GM11168 (cell line): ENCODE data around the gene RCSD1.
"Not testable (repeated sequence)": the region's sequence is repeated elsewhere in the genome, so short reads cannot be mapped to it uniquely, and the experiment has no call there.

Experiments used
- in situ Hi-C: fragments of 300-500 bp; cut with MboI; formaldehyde crosslinking; loops from one replicate; pipeline ENCODE4 v1.12.0; 2022; ENCODE audit warnings: low sequenced_read_pairs; ENCODE audit not compliant: unreplicated experiment

The RCSD1 gene

DNA sequence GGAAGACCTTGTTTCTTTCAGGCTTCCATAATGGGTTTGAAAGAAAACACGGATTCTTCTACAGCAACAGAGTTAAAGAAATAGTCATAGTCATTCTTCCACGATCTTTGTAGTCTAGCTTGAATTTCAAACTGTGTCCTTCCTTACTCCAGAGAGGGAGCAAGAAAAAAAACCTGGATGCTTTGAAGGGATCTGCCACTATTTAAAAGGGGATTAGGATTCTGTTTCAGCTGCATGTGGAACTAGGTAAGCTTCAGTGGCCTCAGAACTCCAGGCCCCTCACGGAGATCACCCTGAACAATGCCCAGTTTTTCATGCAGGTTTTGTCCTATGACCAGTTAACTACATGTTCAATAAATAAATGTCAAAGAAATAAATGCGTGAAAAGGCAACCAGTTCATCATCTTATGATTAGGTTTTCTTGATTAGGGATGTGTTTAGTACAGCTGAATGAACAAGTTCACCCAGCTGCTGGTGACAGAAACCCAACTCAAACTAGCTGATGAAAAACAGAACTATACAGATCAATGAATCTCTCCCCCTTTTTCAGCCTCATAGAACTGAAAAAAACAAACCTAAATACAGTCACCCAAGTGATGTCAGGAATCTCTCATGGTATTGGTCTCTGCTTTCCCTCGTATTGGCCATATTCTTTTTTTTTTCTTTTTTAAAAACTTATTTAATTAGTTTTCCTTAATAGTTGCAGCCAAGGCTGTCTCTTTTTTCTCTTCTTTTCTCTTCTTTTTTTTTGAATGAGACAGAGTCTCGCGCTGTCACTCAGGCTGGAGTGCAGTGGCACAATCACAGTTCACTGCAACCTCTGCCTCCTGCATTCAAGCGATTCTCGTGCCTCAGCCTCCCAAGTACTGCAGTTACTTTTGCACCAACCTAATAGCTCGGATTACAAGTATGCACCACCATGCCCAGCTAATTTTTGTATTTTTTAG is 77.2 kb downstream of the RCSD1 start:
- in situ Hi-C loops, result no loop called here

DNA sequence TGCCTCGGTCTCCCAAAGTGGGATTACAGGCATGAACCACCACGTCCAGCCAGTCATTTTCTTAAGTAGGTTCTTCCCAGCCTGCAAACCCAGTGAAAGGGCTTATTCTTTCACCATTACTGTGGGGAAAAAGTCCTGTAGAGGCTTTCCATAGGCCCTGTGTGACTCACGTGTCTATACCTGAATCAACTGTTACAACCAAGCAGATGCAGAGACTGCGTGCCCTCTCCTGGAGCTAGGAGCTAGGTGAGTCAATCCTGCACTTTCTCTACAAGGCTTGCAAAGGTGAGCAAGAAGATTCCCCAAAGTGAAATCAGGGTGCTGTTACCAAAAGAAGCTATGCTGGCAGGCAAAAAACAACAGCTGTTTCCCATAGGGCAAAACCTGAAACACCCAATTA is 77.9 kb downstream of the RCSD1 start:
- in situ Hi-C loops, result no loop called here

DNA sequence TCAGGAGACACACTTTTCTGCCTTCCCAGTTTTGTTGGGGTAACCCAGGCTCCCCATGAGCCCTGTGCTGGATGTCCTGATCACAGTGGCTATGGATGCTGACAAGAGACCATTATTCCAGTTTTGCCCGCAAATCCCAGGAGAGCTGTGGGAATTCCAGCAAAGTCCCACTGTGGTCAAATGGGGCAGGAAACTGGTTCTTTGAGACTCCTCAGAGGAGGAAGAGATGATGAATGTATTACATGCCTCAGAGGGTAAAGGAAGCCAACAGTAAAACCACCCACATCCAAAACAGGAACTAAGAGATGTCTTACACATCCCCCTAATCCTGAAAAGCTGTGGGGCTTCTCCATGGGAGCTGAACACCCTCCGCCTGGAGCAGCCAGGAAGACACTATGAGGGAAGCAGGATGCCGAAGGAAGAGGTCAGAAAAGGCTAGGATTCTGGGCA is 78.9 kb downstream of the RCSD1 start:
- in situ Hi-C loops, result no loop called here

DNA sequence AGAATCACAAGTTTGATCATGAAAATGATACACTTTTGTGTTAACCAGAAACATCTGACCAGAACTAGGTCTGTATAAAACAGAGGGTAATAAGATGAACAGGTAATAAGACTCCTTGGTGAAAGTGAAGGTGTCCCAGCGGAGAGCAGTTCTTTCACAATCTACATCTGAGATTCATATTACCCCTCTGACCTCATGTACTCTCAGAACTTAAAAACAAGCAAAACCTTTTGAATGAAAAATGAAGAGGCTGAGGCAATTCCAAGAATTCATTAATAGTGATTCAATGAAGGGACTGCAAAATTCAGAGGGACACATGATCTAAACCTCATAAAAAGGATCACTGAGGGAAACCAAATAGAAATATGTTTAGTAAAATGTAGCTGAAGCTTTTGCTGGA is 80.8 kb downstream of the RCSD1 start:
- in situ Hi-C loops, result no loop called here

DNA sequence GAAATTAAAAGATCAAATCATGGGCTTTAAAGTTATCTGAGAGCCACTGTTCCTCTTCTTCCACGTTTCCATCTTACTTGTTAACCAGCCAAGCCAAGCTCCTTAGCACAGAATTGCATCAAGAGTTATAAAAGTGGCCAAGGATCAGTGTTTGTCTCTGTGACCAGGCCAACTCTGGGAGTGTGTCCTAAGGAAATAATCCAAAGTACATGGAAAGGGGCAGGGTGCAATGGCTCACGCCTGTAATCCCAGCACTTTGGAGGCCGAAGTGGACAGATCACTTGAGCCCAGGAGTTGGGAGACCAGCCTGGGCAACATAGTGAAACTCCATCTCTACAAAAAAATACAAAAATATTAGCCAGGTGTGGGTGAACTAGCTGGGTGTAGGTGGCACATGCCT is 81.8 kb downstream of the RCSD1 start:
- in situ Hi-C loops, result no loop called here

DNA sequence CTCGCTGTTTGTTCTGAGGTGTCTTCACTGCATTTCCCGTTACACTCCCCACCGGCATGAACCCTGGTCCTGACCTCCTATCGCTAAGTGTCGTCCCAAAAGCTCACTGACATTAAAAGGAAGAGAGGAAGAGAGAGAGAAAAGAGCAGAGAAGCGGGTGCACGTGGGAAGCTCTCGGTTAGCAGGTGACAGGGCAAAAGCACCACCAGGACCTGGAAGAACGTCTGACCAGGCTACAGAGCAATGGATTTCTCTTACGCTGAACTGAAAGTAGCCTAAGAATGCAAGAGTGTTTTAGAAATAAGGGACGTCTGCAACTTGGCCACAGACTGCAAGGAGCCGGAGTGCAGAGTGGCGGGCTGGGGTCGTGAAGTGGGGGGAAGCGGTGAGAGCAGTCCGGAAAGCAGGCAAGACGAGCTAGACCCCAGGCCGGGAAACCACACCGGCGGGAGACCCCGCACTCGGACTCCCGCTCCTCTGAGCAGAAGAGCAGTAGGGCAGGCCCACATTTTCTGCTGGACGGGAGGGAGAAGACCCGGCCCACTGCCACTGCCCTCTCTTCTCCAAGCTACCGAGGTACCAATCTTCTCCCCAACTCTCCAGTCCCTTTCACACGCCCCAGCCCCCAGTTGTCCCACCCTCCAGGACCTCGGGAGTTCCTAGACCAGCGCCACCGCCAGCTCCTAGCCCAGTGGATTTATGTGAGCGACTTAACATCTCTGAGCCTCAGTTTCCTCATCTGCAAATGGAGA is 83.5 kb downstream of the RCSD1 start:
- in situ Hi-C loops, result no loop called here

DNA sequence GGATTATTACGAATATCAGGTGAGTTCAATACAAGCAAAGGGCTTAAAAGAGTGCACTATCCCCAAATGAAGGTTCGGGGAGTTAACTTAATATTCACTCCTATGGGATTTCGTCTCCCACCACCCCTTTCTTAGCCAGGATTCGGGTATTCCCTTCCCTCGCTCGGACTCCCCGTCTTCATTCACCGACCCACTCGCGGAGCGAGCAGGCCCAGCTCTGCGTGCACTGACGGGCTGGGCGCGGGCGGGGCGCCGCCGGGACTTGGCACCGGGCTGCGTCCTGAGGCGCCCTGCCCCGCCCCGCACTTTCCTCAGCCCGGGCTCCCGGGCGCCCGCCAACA is 84.0 kb downstream of the RCSD1 start:
- in situ Hi-C loops, result no loop called here

DNA sequence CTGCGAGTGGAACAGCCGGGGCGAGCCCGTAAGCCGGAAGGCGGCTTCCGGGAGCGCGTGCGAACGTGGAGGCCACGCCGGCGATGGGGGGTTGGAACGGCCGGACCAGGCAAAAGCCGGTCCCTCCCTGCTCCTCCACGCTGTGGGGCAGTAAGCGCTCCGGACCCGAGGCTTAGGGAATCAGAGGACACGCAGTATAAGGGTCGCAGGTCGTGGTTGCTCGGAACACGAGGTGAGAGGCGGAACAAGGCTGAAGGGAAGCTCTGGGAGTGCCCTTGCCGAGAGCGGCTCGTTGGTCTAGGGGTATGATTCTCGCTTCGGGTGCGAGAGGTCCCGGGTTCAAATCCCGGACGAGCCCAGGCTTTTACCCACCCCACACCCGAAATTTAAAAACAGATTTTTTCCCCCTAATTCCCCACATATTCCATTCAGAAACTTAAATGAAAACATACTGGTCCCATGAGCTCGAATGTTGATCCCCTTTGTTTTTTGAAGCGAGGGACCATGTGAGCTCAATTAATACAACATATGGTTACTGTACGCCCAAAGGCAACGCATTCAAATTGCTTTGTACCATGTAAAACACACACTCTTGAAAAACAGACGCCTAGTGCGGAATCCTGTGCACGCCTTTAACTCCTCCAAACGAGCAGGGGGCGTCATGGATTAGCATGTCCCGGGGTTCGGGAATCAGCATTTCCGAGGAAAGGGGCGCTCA is 84.6 kb downstream of the RCSD1 start:
- in situ Hi-C loops, result no loop called here

DNA sequence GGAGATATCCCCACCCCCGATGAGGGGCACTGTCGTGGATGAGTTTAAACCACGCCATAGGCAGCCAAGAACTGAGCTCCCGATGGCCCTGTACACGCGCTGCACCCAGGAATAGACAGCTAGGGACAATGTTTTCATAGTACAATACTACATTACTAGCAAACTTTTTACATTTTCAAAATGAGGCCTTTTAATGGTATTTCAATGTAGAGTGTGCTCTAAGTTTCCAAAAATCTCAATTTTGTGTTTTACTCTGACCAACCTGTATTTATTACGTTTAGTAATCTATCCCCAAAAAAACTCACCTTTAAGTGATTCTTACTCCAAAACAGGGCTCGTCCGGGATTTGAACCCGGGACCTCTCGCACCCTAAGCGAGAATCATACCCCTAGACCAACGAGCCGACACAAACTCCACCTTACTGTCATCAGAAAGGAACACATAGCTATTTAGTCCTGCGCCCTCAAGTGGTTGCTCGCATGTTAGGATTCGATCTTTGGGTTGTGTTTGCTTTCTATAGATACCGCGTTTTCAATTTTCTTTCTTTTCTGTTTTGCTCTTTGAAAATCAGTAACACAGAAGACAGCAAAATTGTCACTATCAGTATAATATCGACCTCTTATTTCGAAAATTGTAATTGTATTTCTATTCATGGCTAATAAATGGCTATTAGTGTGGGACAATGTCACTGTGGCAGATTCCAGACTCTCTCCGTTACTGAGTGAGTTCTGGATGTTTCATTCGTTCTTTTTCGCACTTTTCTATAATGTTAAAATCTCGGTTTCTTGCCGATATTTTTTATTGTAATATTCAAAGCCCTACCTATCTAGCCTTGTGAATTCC is 85.3 kb downstream of the RCSD1 start:
- in situ Hi-C loops, result no loop called here

DNA sequence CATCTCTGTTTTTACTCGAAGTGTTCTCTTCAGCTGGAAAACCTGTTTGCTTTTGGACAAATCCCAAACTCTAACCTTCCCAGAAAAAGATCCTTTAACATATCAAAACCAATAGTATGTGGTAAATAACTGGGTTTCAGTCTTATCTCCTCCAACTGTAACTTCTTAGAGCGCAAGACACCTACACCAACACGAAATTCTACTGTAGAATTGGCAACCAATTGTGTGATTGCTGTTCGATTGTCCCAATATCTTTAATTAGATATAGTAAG is 85.9 kb downstream of the RCSD1 start:
- in situ Hi-C loops, result no loop called here

DNA sequence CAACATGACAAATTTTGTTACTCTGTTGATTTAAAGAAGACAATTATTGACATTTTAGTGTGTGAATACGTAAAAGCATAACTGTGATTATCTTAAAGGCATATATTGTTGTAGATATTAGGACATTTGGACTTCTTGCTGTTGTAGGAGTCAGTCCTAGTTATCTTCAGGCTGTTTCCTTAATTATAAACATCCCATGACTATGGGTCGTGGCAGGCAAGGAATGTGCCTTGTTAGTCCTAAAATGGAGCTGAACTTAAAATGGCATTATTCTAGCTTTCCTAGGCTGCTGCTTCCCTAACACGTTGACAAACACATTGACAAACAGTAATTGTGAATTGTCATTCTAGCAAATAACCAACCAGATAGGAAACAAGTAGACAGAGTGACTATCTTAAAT is 87.3 kb downstream of the RCSD1 start:
- in situ Hi-C loops, result no loop called here

DNA sequence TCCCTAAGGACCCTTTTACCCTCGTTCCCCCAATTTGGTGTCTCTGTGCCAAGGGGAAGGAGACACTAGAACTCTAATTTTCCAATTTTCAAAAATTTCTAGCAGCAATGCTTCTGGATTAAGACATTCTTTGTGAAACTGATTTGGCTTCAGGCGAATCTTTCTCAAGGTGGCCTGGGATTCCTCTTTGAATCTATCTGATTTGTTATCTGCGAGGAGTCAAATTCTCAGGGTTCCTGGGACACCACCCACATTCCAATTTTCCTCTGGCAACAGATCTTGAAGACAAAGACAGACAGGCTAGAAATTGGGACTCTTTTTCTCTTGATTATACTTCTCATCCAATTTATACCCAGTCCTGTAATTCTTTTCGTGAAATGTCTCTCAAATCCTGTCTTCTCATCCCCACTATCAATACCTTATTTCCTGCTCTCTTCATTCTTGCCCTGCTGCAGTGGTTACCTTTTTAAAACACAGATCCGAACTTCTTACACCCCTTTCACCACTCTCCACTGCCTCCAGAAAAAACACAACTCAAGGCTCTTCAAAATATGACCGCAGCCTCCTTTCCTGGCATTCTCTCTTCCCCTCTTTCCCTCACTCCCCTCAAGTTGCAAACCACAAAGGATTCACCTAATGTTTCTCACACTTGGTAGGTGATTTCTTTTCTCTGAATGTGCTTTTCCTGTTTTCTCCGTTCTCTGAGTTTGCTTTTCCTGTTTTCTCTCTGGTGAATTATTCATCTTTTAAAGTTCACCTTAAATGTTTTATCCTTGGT is 89.1 kb downstream of the RCSD1 start:
- in situ Hi-C loops, result no loop called here

DNA sequence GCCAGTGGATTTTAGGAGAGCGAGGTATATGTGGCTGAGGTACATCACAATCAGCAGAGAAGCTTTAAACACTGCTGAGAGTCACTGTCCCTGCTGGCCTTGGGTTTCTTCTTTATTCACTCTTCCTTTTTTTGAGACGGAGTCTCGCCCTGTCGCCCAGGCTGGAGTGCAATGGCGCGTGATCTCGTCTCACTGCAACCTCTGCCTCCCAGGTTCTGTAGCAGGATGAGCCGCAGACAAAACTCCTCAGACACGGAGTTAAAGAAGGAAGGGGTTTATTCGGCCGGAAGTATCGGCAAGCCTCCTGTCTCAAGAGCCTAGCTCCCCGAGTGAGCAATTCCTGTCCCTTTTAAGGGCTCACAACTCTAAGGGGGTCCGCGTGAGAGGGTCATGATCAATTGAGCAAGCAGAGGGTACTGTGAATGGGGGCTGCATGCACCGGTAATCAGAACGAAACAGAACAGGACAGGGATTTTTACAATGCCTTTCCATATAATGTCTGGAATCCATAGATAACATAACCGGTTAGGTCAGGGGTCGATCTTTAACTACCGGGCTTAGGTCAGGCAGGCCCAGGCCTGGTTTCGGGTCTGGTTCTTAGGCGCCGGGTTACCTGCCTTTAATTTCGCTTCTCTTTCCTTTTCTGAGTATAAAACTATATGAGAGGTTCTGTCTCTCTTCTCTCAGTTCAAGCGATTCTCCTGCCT is 89.8 kb downstream of the RCSD1 start:
- in situ Hi-C loops, result not testable (repeated sequence)

DNA sequence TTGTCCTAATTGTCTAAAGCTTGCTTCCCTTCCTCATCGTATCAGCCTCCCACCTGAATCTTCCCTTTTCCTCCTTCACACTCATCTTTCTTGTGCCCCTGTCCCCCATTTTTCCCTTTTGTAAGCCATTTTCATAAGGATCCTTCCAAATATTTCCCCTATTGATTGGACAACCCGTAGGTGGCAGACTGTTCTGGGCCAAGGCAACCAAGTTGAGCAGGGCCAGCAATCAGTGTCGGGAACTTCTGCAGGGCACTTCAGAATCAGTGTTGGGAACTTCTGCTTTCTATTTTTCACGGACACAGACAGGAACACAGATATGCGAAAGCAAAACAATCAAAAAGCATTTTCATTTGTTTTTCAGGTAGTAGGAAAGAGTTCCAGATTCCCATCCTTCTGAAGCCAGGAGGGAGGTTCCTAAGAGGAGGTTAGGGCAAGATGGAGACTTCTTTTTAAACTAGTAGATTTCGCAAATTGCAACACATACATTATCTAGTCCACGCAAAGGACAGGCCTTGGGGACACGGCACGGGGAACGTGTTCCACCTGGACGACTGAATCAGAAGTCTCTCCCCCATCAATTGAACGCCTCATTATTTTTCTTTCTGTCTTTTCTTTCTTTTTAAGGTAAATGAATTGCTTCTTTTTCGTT is 91.1 kb downstream of the RCSD1 start:
- in situ Hi-C loops, result no loop called here

DNA sequence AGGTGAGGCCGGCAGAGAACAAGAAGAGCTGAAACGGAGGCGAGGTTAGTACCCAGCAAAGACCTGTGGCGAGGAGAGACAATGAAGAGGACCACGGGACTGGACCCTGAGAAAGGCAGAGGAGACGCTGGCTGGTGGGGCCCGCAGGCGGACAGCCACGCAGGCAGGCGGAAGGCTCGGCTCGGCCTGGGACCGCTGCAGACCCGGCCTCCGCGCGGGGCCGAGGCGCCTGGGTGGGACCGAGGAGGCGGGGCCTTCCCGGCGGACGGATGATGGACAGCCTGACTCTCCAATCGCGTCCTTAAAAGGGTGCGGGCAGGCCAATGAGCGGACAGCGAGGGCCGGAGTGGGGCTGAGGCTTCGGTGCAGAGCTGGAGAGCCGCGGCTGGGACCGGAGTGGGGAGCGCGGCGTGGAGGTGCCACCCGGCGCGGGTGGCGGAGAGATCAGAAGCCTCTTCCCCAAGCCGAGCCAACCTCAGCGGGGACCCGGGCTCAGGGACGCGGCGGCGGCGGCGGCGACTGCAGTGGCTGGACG is 91.7 kb downstream of the RCSD1 start, which contains the start of gene MPZL1:
Gene MPZL1, plus strand, starts transcription at position 366 of the 535 bp plus-strand sequence. CDS start 170 bp downstream, outside the sequence.
- in situ Hi-C loops, result no loop called here

DNA sequence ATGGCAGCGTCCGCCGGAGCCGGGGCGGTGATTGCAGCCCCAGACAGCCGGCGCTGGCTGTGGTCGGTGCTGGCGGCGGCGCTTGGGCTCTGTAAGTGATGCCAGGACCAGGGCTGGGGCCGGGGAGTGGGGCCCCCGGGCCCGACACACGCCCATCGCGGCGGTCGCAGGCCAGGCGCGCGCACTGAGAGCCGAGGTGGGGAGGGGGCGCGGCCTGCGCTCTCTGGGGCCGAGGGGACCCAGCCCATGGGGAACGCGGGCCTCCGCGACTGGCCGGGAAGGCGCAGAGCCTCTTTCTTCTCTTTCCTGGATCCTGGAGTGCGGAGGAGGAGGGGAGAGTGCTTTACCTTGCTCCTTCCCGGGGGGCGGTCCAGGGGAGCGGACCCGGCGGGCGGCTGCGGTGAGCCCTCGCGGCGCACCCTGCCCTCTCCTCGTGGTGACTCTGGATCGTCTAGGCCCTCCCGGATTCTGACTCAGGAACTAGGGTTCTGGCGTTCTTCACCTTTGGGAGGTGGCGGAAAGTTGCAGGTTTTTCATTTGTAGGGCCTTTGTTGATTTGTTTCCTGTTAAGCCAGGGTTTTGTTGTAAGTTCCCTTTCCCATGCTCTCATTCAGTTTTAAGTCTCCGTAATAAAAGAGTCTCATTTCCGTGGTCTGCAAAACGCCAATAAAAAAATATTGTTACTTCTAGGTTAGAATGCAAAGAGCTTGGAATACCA is 92.3 kb downstream of the RCSD1 start:
- in situ Hi-C loops, result no loop called here

DNA sequence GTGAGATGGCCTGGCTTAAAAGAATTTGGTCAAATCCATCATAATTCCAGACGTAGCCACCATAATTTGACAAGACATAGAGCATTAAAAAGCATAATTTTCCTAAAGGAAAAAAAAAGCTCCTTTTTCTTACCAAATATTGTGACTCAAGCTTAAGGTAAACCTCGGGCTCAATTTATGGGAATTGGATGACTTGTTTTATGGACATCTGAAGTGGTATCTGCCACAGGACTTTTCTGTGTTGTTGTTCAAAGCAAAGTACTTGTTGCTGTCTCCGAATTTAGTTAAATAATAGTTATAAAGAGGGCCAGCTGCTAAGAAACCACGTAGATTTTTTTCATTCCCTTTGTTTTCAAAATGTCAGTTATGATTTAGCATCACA is 92.8 kb downstream of the RCSD1 start:
- in situ Hi-C loops, result no loop called here
